ENCODE measurements around the gene SPIN1. TPM values are rescaled to one million over a fixed set of nuclear protein-coding genes. Genes with fewer than 3 reads are reported as not detected.

Gene SPIN1
- total RNA-seq, 1 donor, result 64.1 TPM

GRCh38 chr9:88429595-88430430 is 41.6 kb downstream of the SPIN1 start:
- no peak for DNase-seq (ENCODE audit: low read depth in 2 of 3, low spot score in 2 of 3)

DNA sequence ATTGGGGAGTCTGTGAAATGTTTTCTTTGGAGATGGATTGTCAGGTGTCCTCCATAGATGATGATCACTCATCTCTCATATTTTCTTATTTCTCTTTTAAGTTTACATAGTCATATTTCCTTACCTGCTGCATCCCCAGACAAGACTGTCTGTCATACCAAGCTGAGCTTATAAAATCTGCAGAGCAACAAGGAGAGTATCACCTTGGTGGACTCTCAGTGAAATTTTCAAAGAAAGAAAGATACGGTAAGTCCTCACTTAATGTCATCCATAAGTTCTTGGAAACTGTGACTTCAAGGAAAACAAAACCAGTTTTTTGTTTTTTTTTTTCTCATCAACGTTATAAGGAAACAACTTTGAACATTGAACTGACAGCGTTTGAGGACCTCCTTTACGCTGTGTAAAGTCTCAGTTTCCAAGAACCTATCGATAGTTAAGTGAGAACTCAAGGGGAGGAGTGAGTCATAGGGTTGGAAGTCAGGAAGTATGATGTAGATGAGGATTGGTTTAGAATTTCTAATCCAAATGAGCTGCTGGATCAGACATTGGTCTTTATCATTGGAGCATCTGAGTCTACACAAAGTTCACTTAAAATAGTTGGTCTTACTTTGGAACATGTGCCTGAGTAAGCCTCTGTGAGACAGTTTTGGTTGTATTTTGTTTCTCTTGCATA is 45.5 kb downstream of the SPIN1 start:
- DNase-seq (ENCODE audit: low read depth in 2 of 3, low spot score in 2 of 3), result no peak

DNA sequence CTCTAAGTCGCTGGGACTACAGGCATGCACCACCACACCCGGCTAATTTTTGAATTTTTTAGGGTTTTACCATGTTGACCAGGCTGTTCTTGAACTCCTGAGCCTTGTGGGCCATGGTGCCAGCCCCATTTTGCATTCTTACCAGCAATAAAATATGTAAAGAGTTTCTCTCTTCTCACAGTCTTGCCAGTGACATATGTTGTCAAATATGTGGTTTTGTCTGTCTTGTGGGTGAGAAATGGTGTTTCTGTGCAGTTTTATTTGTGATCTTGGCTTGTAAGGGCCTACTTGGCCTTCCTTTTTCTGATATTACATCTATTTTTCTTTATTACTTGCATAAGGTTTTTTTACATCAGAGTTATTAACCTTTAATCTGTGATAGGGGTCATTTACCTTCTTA is 47.1 kb downstream of the SPIN1 start:
- DNase-seq (ENCODE audit: low read depth in 2 of 3, low spot score in 2 of 3), result peak in 1 of 3 donors; percentile 13

- no peak for DNase-seq (ENCODE audit: low read depth in 2 of 3, low spot score in 2 of 3)
Observed at GRCh38 chr9:88436379-88436778, 48.1 kb downstream of the SPIN1 start.

DNA sequence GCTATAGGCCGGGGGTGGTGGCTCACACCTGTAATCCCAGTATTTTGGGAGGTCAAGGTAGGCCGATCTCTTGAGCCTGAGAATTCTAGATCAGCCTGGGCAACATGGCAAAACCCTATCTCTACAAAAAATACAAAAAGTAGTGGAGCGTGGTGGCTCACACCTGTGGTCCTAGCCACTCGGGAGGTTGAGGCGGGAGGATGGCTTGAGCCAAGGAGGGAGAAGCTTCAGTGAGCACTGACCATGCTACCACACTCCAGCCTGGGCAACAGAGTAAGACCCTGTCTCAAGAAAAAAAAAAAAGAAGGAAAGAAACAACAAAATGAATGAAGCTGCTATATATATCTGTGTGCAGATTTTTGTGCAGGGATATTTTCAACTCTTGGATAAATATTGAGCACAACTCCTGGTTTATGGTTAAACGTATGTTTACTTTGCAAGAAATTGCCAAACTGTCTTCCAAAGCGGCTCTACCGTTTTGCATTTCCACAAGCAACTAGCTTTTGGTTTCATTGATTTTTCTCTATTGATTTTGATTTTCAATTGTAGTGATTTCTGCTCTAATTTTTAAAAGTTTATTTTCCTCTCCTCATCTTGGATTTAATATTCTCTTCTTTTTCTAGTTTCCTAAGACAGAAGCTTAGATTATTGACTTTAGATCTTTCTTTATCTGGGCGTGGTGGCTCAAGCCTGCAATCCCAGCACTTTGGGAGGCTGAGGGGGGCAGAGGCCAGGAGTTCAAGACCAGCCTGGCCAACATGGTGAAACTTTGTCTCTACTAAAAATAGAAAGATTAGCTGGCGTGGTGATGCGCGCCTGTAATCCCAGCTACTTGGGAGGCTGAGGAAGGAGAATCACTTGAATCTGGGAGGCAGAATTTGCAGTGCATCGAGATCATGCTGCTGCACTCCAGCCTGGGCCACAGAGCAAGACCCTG is 49.2 kb downstream of the SPIN1 start:
- no peak for DNase-seq (ENCODE audit: low read depth in 2 of 3, low spot score in 2 of 3)

DNA sequence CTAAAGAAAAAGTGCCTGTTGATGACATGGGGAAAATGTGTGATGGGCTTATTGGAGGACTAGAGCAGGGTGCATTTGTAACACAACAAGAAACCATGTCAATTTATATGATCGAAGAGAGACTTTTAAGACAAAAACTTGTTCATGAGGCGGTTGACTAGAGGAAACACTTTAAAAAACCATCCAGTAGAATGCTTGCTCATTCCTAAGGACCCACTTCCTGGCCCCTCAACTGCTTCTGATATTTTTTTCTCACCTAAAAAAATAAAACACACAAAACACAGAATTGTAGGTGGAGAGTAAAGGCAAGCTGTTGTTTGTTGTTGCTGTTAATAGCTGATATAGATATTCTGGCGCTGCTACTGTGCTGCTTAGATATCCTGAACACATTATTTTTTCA is 50.6 kb downstream of the SPIN1 start:
- peak in 1 of 3 donors; percentile 42 for DNase-seq (ENCODE audit: low read depth in 2 of 3, low spot score in 2 of 3)

DNA sequence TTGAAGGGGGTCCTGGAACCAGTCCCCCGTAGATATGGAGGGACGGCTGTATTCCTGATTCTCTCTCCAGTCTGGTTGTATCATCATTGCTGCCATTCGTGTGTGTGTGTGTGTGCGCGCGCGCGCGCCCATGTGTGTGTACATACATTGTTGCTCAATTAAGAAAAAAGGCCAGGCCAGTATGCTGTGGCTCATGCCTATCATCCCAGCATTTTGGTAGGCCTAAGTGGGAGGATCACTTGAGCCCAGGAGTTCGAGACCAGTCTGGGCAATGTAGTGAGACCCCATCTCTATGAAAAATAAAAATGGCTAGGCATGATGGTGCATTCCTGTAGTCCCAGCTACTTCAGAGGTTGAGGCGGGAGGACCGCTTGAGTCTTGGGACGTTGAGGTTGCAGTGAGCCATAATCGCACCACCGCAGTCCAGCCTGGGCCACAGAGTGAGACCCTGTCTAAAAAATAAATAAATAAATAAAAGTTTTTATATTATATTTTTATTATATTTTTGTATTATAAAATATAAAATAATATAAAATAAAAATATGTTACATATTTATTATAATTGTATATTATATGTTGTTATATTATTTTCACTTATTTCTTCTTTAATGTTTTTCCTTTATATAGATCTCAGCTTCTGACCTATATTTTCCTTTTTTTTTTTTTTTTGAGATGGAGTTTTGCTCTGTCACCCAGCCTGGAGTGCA is 53.2 kb downstream of the SPIN1 start:
- DNase-seq (ENCODE audit: low read depth in 2 of 3, low spot score in 2 of 3), result no peak

DNA sequence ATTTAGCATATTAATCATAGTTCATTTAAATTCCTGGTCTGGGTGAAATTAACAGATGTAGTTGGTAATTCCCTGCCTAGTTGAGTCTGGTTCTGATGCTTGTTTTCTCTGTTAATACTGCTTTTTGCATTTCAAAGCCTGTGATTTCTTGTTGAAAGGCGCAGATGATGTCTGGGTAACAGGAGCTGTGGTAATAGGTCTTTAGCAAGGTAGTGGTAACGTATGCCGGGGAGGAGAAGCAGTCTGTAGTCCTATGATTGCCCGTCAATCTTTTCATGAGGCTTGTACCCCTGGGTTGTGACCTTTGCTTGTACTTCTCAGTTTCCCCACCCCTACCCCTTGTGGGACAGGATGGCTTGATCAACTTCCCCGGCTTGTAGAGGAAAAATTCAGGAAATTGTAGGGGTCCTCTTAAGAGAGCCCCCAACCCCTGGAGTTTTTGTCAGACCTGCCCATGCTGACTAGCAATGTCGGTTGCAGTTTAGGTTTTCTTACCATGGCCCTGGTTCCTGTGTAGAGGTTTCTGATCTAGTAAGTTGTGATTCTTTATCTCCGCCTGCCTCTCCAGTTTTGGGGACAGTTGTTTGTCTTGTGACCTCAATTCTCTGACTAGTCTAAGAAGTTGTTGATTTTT is 55.4 kb downstream of the SPIN1 start:
- no peak for DNase-seq (ENCODE audit: low read depth in 2 of 3, low spot score in 2 of 3)

DNA sequence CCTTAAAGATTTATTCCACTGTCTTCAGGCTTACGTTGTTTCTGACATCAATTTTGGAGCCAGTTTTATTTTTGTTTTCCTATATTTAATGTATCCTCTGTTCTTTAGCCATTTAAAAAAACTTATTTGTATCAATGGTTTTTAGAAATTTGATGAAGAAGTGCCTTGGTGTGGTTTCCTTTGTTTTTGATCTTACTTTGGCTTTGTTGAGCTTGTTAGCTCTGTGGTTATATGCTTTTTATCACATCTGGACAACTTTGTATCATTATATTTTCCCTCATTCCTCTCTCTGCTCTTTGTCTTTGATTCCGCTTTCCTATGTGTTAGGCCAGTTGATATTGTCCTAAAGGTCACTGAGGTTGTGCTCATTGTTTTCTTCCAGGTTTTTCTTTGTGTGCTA is 58.5 kb downstream of the SPIN1 start:
- DNase-seq (ENCODE audit: low read depth in 2 of 3, low spot score in 2 of 3), result no peak

DNA sequence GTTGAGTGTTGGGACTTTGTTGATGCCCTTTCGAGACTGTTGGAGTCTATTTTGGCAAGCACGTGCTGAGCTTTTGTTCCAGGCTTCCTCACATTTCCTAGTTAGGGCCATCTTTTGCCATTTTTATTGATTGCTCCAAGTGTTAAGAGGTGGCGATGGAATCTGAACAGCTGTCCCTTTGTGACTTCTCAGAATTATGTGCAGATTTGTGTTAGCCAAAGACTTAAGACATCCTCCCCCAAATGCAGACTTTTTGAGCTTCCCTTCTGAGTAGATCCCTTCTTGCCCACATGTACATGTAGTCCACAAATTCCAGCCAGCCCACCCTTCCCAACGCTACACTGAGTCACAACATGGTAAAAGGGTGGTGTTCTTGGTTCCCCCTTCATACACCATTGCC is 59.2 kb downstream of the SPIN1 start:
- DNase-seq (ENCODE audit: low read depth in 2 of 3, low spot score in 2 of 3), result no peak

GRCh38 chr9:88451160-88451559 is 62.9 kb downstream of the SPIN1 start:
- DNase-seq (ENCODE audit: low read depth in 2 of 3, low spot score in 2 of 3), result no peak

- no peak for DNase-seq (ENCODE audit: low read depth in 2 of 3, low spot score in 2 of 3)
Observed at GRCh38 chr9:88458716-88459465, 70.6 kb downstream of the SPIN1 start.

DNA sequence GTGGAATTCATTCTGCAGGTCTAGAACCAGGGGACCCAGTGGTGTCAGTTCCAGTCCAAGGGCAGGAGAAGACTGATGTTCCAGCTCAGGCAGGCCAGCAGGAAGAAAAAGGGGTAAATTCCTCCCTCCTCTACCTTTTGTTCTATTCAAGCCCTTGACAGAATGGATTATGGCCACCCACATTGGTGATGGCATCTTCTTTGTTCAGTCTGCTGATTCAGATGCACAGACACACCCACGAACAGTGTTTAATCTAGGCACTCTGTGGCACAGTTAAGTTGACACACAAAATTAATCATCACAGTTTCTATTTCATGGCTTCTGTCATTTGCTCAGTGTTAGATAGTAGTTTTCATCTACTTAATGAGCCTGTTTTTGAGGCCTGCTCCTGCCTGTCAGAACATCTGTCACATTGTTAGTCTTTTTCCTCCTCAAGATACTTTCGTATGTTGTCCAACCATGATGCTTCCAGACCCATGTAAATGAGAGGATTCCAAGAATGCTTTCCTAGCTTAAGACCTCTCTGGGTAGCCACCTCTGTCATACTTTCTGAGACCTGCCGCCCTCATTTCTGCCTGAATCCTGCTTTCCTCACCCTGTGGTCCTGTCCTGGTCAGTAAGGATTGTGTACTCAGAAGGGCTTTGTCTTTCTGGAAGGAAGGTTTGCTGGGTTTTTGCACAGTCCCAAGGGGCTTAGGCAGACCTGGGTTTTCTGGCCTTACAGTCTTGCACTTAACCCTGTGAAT is 72.5 kb downstream of the SPIN1 start:
- DNase-seq (ENCODE audit: low read depth in 2 of 3, low spot score in 2 of 3), result no peak

GRCh38 chr9:88462191-88462590 is 73.9 kb downstream of the SPIN1 start:
- DNase-seq (ENCODE audit: low read depth in 2 of 3, low spot score in 2 of 3), result no peak

DNA sequence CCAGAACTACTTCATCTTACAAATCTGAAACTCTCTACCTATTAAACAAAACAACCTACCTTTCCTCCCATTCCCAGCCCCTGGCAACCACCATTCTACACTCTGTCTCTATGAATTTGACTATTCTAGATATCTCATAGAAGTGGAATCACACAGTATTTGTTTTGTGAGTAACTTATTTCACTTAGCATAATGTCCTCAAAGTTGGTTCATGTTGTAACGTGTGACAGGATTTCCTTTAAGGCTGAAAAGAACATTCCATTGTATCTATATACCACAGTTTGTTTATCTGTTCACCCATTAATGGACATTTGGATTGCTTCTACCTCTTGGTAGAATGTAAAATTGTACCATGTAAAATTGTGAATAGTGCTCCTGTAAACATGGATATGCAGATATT is 76.6 kb downstream of the SPIN1 start:
- DNase-seq (ENCODE audit: low read depth in 2 of 3, low spot score in 2 of 3), result no peak

DNA sequence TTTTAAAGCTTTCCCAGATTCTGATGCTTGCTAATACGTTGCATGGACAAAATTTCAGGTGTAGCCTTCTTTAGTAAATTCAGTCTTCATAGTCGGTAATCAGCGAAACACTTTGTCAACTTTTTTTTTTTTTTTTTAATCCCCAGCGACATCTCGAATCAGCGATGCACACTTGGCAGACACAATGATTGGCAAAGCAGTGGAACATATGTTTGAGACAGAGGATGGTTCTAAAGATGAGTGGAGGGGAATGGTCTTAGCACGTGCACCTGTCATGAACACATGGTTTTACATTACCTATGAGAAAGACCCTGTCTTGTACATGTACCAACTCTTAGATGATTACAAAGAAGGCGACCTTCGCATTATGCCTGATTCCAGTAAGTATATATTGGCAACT is 80.0 kb downstream of the SPIN1 start:
- DNase-seq (ENCODE audit: low read depth in 2 of 3, low spot score in 2 of 3), result no peak

GRCh38 chr9:88476491-88477271 is 88.4 kb downstream of the SPIN1 start:
- no peak for DNase-seq (ENCODE audit: low read depth in 2 of 3, low spot score in 2 of 3)

DNA sequence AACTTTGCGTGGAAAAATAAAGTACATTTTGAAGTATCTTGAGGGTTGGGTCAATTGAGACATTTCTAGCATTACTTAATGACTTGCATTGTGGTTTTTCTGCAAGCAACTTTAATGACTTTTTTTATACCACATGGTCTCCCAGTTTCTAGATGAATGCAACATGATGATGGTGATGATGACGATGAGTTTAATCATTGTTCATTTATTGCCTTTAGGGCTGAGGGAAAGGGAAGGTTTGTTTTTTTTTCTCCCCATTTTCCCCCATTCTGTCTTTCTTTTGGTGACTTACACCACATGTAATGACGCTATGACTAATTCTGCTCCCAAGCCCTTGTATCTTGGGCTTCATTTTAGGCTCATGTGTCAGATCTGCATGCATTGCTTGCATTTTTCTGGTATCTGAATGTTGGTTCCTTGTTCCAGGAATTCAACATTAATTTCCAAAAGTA is 89.1 kb downstream of the SPIN1 start:
- DNase-seq (ENCODE audit: low read depth in 2 of 3, low spot score in 2 of 3), result no peak
